ENCODE results near the gene CHKA.

The CHKA gene

DNA sequence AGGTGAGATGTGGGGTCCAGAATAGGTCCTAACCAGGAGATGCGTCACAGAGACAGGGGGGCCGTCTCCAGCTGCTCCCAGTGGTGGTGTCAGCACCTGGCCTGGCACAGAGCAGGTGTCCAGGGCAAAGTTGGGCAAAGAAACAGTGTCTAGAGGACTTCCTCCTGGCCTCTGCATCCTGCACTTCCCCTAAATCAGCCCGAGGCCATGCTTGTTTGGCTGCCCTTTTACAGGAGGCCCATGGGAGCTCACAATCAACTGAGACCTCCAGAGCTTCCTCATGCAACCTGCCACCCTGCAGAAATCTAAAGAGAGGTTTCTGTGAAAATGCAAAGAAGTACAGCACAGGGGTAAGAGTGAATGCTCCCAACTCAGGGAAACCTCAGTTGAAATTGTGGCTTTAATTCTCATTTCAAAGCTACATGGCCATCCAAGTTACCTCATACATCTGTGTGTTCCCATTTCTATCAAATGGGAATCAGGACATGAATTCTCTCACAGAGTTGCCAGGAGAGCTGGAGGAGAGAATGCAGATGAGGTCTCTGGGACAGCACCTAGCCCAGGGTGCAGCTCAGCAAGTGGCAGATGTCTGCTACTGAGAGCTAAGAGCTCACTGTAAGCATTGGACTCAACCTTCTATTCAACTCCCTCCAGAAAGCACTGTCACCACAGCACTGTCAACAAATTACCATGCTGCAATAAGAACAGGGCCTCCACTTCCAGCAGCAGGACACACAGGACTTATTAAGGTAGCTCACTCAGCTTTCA is 49.7 kb downstream of the CHKA start:
- no peak for DNase-seq (ENCODE audit: extremely low read depth, low read depth)
- no peak for TF ChIP-seq CTCF (IDR thresholded peaks at IDR 0.05; ENCODE audit: low read depth, low read length)

- no peak for DNase-seq (ENCODE audit: extremely low read depth, low read depth)
- TF ChIP-seq CTCF (IDR thresholded peaks at IDR 0.05; ENCODE audit: low read depth, low read length), result no peak
Observed at GRCh38 chr11:68067991-68068390, 53.2 kb downstream of the CHKA start.

DNA sequence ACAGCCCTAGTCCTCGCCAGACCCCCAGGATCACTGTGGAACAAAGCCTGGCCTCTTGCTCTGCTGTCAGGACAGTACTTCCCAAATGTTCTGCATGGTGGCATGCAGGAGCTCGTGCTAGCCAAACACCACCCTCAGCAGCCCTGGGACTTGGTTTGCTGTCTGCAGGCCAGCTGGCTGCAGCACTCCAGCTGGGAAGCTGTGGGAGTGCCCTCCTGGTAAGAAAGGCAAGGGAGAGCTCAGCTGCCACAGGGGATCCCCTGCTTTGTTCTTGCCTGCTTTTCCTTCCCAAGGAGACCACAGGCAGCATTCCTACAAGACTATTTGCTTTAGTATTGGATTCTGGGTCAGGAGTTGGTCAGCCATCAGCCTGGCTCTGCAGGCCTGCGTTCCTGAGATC is 54.4 kb downstream of the CHKA start:
- no peak for TF ChIP-seq CTCF (IDR thresholded peaks at IDR 0.05; ENCODE audit: low read depth, low read length)
- no peak for DNase-seq (ENCODE audit: extremely low read depth, low read depth)

GRCh38 chr11:68065841-68066240 is 55.3 kb downstream of the CHKA start:
- TF ChIP-seq CTCF (IDR thresholded peaks at IDR 0.05; ENCODE audit: low read depth, low read length), result no peak
- DNase-seq (ENCODE audit: extremely low read depth, low read depth), result no peak

- DNase-seq (ENCODE audit: extremely low read depth, low read depth), result no peak
- TF ChIP-seq CTCF (IDR thresholded peaks at IDR 0.05; ENCODE audit: low read depth, low read length), result no peak
Observed at GRCh38 chr11:68064926-68065325, 56.3 kb downstream of the CHKA start.

- TF ChIP-seq CTCF (IDR thresholded peaks at IDR 0.05; ENCODE audit: low read depth, low read length), result no peak
- DNase-seq (ENCODE audit: extremely low read depth, low read depth), result no peak
Observed at GRCh38 chr11:68061508-68061907, 59.7 kb downstream of the CHKA start.

- no peak for TF ChIP-seq CTCF (IDR thresholded peaks at IDR 0.05; ENCODE audit: low read depth, low read length)
- DNase-seq (ENCODE audit: extremely low read depth, low read depth), result no peak
Observed at GRCh38 chr11:68057807-68058206, 63.4 kb downstream of the CHKA start.

Data from AG09319 (cell line).